ENCODE results near the gene AQP2. TPM values are rescaled to one million over a fixed set of nuclear protein-coding genes. Genes with fewer than 3 reads are reported as not detected.

AQP2 gene
- total and polyA plus RNA-seq, 4 donors: not detected

GRCh38 chr12:49947593-49948226, 2.8 kb upstream of the AQP2 start:
- H3K27me3 ChIP-seq (ENCODE audit: control insufficient read depth in 3 of 3, insufficient read depth in 3 of 3, low read length in 2 of 3): peaks cover 0 to 6% (median 0%) of the 10 kb centered on the region in 3 donors
- no peak overlapping the region for H3K4me3 ChIP-seq
- no peak overlapping the region for H3K9ac ChIP-seq (ENCODE audit: insufficient read depth in 1 of 2, low read length in 2 of 2)
- no peak overlapping the region for H3K27ac ChIP-seq (ENCODE audit: low read depth in 1 of 2, low read length in 1 of 2)
- TF ChIP-seq, protein P1, sequence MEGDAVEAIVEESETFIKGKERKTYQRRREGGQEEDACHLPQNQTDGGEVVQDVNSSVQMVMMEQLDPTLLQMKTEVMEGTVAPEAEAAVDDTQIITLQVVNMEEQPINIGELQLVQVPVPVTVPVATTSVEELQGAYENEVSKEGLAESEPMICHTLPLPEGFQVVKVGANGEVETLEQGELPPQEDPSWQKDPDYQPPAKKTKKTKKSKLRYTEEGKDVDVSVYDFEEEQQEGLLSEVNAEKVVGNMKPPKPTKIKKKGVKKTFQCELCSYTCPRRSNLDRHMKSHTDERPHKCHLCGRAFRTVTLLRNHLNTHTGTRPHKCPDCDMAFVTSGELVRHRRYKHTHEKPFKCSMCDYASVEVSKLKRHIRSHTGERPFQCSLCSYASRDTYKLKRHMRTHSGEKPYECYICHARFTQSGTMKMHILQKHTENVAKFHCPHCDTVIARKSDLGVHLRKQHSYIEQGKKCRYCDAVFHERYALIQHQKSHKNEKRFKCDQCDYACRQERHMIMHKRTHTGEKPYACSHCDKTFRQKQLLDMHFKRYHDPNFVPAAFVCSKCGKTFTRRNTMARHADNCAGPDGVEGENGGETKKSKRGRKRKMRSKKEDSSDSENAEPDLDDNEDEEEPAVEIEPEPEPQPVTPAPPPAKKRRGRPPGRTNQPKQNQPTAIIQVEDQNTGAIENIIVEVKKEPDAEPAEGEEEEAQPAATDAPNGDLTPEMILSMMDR (IDR thresholded peaks at IDR 0.05; ENCODE audit: control extremely low read depth, extremely low read depth): no peak
- H3K9me3 ChIP-seq (ENCODE audit: control insufficient read depth in 4 of 4, insufficient read depth in 3 of 4, low read length in 3 of 4): no peaks in the 10 kb centered on the region
- WGBS, 2 donors: 72 to 73% methylated on average over 7 of the region's 7 CpGs
- DNase-seq: peak in 1 of 3 donors; percentile 11
- no peaks in the 10 kb centered on the region for H3K36me3 ChIP-seq (ENCODE audit: control insufficient read depth in 4 of 4, insufficient read depth in 4 of 4, low read length in 4 of 4)
- ATAC-seq (ENCODE audit: insufficient read depth, low FRiP score): no peak
- peaks cover 0 to 12% (median 3%) of the 10 kb centered on the region in 5 donors for H3K4me1 ChIP-seq (ENCODE audit: control insufficient read depth in 5 of 5, insufficient read depth in 5 of 5, low read length in 5 of 5)

DNA sequence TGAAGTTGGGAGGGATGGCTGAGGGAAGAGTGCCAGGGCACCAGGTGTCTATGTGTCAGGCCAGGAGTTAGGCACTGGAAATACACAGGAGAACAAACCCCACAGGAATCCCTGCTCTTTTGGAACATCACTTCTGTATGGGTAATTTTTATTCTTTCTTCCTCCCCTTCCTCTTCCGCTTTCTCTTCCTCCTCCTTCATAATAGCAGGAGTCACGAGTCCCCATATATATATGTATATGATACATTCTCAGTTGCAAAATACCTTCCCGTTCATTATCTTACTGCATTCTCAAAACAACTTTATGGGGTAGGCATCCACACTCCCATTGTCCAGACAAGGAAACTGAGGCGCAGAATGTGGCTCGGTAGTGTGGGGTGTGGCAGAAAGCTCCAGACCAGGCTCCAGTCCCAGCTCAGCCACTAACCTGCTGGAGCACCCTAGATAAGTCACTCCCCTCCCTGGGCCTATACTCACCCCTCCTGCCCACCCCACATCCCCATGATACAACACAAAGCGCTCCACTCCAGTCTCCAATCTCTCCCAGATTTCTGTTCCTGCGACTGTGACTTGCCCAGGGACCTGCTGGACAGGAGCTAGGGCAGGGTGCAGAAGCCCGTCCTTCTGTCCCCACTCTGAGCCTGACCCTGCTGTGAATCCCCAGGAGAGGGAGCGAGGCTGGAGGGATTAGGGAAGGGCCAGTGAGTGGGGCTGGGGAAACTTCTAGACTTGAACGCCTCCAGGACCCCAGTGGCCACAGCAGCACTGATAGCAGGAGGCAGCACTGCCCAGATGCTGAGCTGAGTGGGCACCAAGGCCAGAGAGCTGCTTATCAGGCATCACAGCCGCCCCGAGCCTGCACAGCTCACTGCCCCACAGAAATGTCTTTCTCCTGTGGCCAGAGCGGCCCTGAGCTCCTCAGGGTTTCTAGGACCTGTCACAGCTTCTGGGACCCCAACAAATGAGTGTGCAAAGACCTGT, 1.4 kb upstream of the AQP2 start:
- no peaks in the 10 kb centered on the region for H3K9me3 ChIP-seq (ENCODE audit: control insufficient read depth in 4 of 4, insufficient read depth in 3 of 4, low read length in 3 of 4)
- no peak overlapping the region for H3K27ac ChIP-seq (ENCODE audit: low read depth in 1 of 2, low read length in 1 of 2)
- no peak overlapping the region for H3K9ac ChIP-seq (ENCODE audit: insufficient read depth in 1 of 2, low read length in 2 of 2)
- H3K27me3 ChIP-seq (ENCODE audit: control insufficient read depth in 3 of 3, insufficient read depth in 3 of 3, low read length in 2 of 3): peaks cover 0 to 6% (median under 1%) of the 10 kb centered on the region in 3 donors
- 85 to 87% methylated on average over 13 of the region's 13 CpGs for WGBS, 2 donors
- DNase-seq: peak in 1 of 3 donors; percentile 4
- TF ChIP-seq, protein P1 (IDR thresholded peaks at IDR 0.05; ENCODE audit: control extremely low read depth, extremely low read depth): no peak
- H3K4me1 ChIP-seq (ENCODE audit: control insufficient read depth in 5 of 5, insufficient read depth in 5 of 5, low read length in 5 of 5): peaks cover 0 to 10% (median 3%) of the 10 kb centered on the region in 5 donors
- no peaks in the 10 kb centered on the region for H3K36me3 ChIP-seq (ENCODE audit: control insufficient read depth in 4 of 4, insufficient read depth in 4 of 4, low read length in 4 of 4)
- no peak overlapping the region for H3K4me3 ChIP-seq
- ATAC-seq (ENCODE audit: insufficient read depth, low FRiP score): no peak

DNA sequence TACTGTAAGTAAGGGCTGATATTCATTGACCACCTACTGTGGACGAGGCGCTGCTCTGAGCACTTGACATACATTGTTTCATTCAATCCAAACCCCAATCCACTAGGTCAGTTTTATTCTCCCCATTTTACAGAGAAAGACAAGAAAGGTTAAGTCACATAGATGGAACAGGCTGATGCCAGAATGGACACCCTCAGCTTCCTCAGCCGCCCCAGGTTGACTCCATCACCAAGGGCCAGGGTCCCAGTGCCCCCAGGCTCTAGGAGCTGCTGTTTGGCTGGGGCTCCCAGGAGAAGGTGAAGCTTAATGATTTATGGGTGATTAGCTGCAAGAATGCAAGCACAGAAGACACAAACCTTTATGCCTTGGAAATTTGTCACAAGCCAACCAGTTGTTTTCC, 671 bp upstream of the AQP2 start:
- H3K36me3 ChIP-seq (ENCODE audit: control insufficient read depth in 4 of 4, insufficient read depth in 4 of 4, low read length in 4 of 4): no peaks in the 10 kb centered on the region
- peaks cover 0 to 10% (median 3%) of the 10 kb centered on the region in 5 donors for H3K4me1 ChIP-seq (ENCODE audit: control insufficient read depth in 5 of 5, insufficient read depth in 5 of 5, low read length in 5 of 5)
- H3K9me3 ChIP-seq (ENCODE audit: control insufficient read depth in 4 of 4, insufficient read depth in 3 of 4, low read length in 3 of 4): no peaks in the 10 kb centered on the region
- H3K4me3 ChIP-seq: no peak overlapping the region
- no peak for ATAC-seq (ENCODE audit: insufficient read depth, low FRiP score)
- WGBS, 2 donors: 92 to 94% methylated on average over 3 of the region's 3 CpGs
- DNase-seq: peak in 1 of 3 donors; percentile 1
- H3K27me3 ChIP-seq (ENCODE audit: control insufficient read depth in 3 of 3, insufficient read depth in 3 of 3, low read length in 2 of 3): peaks cover 0 to 8% (median 3%) of the 10 kb centered on the region in 3 donors
- H3K27ac ChIP-seq (ENCODE audit: low read depth in 1 of 2, low read length in 1 of 2): no peak overlapping the region
- no peak overlapping the region for H3K9ac ChIP-seq (ENCODE audit: insufficient read depth in 1 of 2, low read length in 2 of 2)
- TF ChIP-seq, protein P1 (IDR thresholded peaks at IDR 0.05; ENCODE audit: control extremely low read depth, extremely low read depth): no peak

Measured in lung (tissue), 12 donors.